Measurements from ENCODE around the gene ASXL1. TPM values are rescaled to one million over a fixed set of nuclear protein-coding genes. Genes with fewer than 3 reads are reported as not detected.

The ASXL1 gene
- polyA plus RNA-seq, 1 of the 3 experiments (the other 2 are of a cell fraction): 36.6 TPM

- H3K79me2 ChIP-seq (ENCODE audit: insufficient read depth): peaks cover 100% of the 10 kb centered on the region
- no peak overlapping the region for H3K4me3 ChIP-seq (ENCODE audit: low read depth in 2 of 2, low read length in 1 of 2)
- no peaks in the 10 kb centered on the region for H3K27me3 ChIP-seq (ENCODE audit: insufficient read depth)
- H3K36me3 ChIP-seq (replicated peaks in 1 of 2; ENCODE audit: control insufficient read depth in 1 of 2, insufficient read depth in 2 of 2, low read length in 1 of 2): peaks cover 25 to 44% of the 10 kb centered on the region in 2 experiments
- no peak for DNase-seq
- no peak for TF ChIP-seq EP300 (IDR thresholded peaks at IDR 0.05; ENCODE audit: borderline replicate concordance in 1 of 2, low read depth in 1 of 2, low read length in 1 of 2)
- TF ChIP-seq USF1 (IDR thresholded peaks at IDR 0.05; ENCODE audit: borderline replicate concordance, low read depth): no peak
- no peak for TF ChIP-seq CHD2 (IDR thresholded peaks at IDR 0.05; ENCODE audit: low read length, partially characterized antibody)
- no peak for TF ChIP-seq USF2 (IDR thresholded peaks at IDR 0.05; ENCODE audit: borderline replicate concordance, low read depth, low read length)
- no peak for TF ChIP-seq POLR2AphosphoS5 (IDR thresholded peaks at IDR 0.05; ENCODE audit: low read depth, low read length)
- TF ChIP-seq JUND (IDR thresholded peaks at IDR 0.05): no peak
- TF ChIP-seq MEF2A (IDR thresholded peaks at IDR 0.05; ENCODE audit: borderline replicate concordance, low read depth): no peak
- no peak for TF ChIP-seq IRF3 (IDR thresholded peaks at IDR 0.05; ENCODE audit: low read depth, low read length)
- TF ChIP-seq CTCF (IDR thresholded peaks at IDR 0.05): no peak
- no peak for TF ChIP-seq NFIC (IDR thresholded peaks at IDR 0.05; ENCODE audit: borderline replicate concordance)
- TF ChIP-seq YY1 (IDR thresholded peaks at IDR 0.05; ENCODE audit: low read depth): no peak
- TF ChIP-seq RFX5 (IDR thresholded peaks at IDR 0.05; ENCODE audit: low read length): no peak
- no peak for TF ChIP-seq EZH2phosphoT487 (IDR thresholded peaks at IDR 0.05; ENCODE audit: borderline replicate concordance, low read depth)
- no peak for TF ChIP-seq RAD21 (IDR thresholded peaks at IDR 0.05; ENCODE audit: low read length)
- POLR2A ChIA-PET: no interaction called here
- H2AFZ ChIP-seq (ENCODE audit: low read depth): no peak overlapping the region
- H3K9ac ChIP-seq: no peak overlapping the region
- CTCF ChIA-PET: interaction anchor here (1.3 to 1.9 kb wide), 2 partner anchors 31 to 153 kb away, joined by 3 to 4 read pairs; no protein-coding TSS in a partner anchor
- H3K4me1 ChIP-seq (ENCODE audit: control insufficient read depth in 1 of 2, insufficient read depth in 2 of 2, low read depth in 1 of 2, low read length in 1 of 2): peaks cover 15 to 20% of the 10 kb centered on the region in 2 experiments; a peak in 3 of 4 replicates
- peaks cover 7% of the 10 kb centered on the region for H3F3A ChIP-seq (replicated peaks; ENCODE audit: insufficient read depth)
- H3K9me2 ChIP-seq: no peaks in the 10 kb centered on the region
- no peak overlapping the region for H3K4me2 ChIP-seq
- H3K9me3 ChIP-seq: no peaks in the 10 kb centered on the region
- H3K27ac ChIP-seq (ENCODE audit: low read depth in 2 of 2, low read length in 1 of 2): peak overlapping the region in 1 of 2 experiments; percentile 21; a peak in 1 of 4 replicates
- peaks cover 83% of the 10 kb centered on the region for H4K20me1 ChIP-seq (ENCODE audit: insufficient read depth)
Observed at GRCh38 chr20:32368323-32368722, 10.2 kb downstream of the ASXL1 start.
